Measurements from ENCODE around the gene SLC2A2.
A peak's percentile ranks its signal among the peaks of the same experiment; 100 is the strongest.

Gene SLC2A2

GRCh38 chr3:171028779-171029232 is 2.3 kb upstream of the SLC2A2 start:
- peak; percentile 89 for DNase-seq (ENCODE audit: low read depth, low spot score)

- peak; percentile 96 for DNase-seq (ENCODE audit: low read depth, low spot score)
Measured at GRCh38 chr3:171028025-171028778, 1.7 kb upstream of the SLC2A2 start.

- DNase-seq (ENCODE audit: low read depth, low spot score) = no peak
Measured at GRCh38 chr3:171023566-171023965, 3.0 kb downstream of the SLC2A2 start.

GRCh38 chr3:171021377-171021776 is 5.1 kb downstream of the SLC2A2 start:
- no peak for DNase-seq (ENCODE audit: low read depth, low spot score)

- DNase-seq (ENCODE audit: low read depth, low spot score) = no peak
Measured at GRCh38 chr3:171018156-171018935, 8.2 kb downstream of the SLC2A2 start.

- DNase-seq (ENCODE audit: low read depth, low spot score) = no peak
Measured at GRCh38 chr3:171013822-171014748, 12.4 kb downstream of the SLC2A2 start.

- no peak for DNase-seq (ENCODE audit: low read depth, low spot score)
Measured at GRCh38 chr3:171011873-171012336, 14.6 kb downstream of the SLC2A2 start.

GRCh38 chr3:171011109-171011872 is 15.2 kb downstream of the SLC2A2 start:
- no peak for DNase-seq (ENCODE audit: low read depth, low spot score)

- DNase-seq (ENCODE audit: low read depth, low spot score) = no peak
Measured at GRCh38 chr3:171007316-171007715, 19.2 kb downstream of the SLC2A2 start.

- no peak for DNase-seq (ENCODE audit: low read depth, low spot score)
Measured at GRCh38 chr3:171005648-171006047, 20.9 kb downstream of the SLC2A2 start.

- DNase-seq (ENCODE audit: low read depth, low spot score) = peak; percentile 69
Measured at GRCh38 chr3:171001957-171002694, 24.4 kb downstream of the SLC2A2 start.

- DNase-seq (ENCODE audit: low read depth, low spot score) = no peak
Measured at GRCh38 chr3:171001250-171001893, 25.1 kb downstream of the SLC2A2 start.

GRCh38 chr3:171000281-171000680 is 26.2 kb downstream of the SLC2A2 start:
- DNase-seq (ENCODE audit: low read depth, low spot score) = no peak

- DNase-seq (ENCODE audit: low read depth, low spot score) = peak; percentile 76
Measured at GRCh38 chr3:170999737-171000242, 26.7 kb downstream of the SLC2A2 start.

- peak; percentile 45 for DNase-seq (ENCODE audit: low read depth, low spot score)
Measured at GRCh38 chr3:170997961-170998913, 28.3 kb downstream of the SLC2A2 start.

- peak; percentile 42 for DNase-seq (ENCODE audit: low read depth, low spot score)
Measured at GRCh38 chr3:170992854-170993253, 33.7 kb downstream of the SLC2A2 start.

- DNase-seq (ENCODE audit: low read depth, low spot score) = no peak
Measured at GRCh38 chr3:170991664-170992063, 34.9 kb downstream of the SLC2A2 start.

GRCh38 chr3:170989100-170989648 is 37.3 kb downstream of the SLC2A2 start:
- no peak for DNase-seq (ENCODE audit: low read depth, low spot score)
